Activated gamma-delta T cell treated with anti-CD3 and anti-CD28 coated beads, Interleukin-2, amount 50 U/mL, for 16 hours (primary cell): ENCODE data around the gene PES1.
"Not testable (repeated sequence)": the region's sequence is repeated elsewhere in the genome, so short reads cannot be mapped to it uniquely, and the experiment has no call there.

ENCODE experiments used
- DNase-seq: peaks from one replicate; pipeline ENCODE4 v3.0.0-alpha.2; 2020; ENCODE audit warnings: low read depth

The PES1 gene

DNA sequence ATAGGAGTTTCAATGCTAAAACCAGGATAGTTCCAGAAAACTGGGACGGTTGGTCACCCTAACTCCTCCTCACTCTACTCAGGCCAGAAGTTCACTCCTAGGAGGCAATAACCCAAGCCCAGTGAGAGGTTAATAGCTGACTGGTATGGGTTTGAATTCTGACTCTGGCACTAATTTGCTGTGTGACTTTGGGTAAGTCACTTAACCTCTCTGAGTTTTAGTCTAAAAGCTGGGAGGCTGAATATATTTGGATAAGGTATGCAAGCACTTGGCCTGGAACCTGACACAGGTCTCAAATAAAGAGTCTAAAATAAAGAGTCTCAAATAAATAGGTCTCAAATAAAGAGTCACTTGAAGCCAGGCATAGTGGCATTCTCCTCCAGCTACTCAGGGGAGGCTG is 39.0 kb downstream of the PES1 start:
- DNase-seq: no peak

GRCh38 chr22:30551813-30552212 is 39.9 kb downstream of the PES1 start:
- not testable (repeated sequence) for DNase-seq

GRCh38 chr22:30547188-30547587 is 44.5 kb downstream of the PES1 start:
- DNase-seq: no peak

DNA sequence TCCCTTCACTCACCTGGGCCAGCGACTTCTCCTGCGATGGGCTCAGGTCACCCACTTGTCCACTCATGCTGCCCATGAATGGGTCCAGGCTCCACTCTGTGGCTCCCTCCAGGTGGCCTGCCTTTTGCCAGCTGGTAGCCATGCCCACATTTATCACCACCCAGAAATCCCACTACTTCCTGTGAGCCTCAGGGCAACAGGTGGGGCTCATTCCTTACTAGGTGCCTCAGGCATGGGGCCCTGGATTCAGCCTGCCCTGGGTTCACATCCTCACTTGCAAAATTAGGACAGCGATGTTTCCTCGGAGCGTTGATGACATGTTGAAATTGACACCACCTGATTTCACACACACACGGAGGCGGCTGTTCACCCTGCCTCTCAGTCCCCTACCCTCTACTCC is 45.1 kb downstream of the PES1 start, which contains the start of gene SEC14L6:
Gene SEC14L6 (minus strand): TSS at position 126 of the 400 bp plus-strand sequence. CDS start 59 bp downstream, at position 67.
- DNase-seq: no peak

GRCh38 chr22:30542811-30543188 is 48.9 kb downstream of the PES1 start:
- DNase-seq: no peak

DNA sequence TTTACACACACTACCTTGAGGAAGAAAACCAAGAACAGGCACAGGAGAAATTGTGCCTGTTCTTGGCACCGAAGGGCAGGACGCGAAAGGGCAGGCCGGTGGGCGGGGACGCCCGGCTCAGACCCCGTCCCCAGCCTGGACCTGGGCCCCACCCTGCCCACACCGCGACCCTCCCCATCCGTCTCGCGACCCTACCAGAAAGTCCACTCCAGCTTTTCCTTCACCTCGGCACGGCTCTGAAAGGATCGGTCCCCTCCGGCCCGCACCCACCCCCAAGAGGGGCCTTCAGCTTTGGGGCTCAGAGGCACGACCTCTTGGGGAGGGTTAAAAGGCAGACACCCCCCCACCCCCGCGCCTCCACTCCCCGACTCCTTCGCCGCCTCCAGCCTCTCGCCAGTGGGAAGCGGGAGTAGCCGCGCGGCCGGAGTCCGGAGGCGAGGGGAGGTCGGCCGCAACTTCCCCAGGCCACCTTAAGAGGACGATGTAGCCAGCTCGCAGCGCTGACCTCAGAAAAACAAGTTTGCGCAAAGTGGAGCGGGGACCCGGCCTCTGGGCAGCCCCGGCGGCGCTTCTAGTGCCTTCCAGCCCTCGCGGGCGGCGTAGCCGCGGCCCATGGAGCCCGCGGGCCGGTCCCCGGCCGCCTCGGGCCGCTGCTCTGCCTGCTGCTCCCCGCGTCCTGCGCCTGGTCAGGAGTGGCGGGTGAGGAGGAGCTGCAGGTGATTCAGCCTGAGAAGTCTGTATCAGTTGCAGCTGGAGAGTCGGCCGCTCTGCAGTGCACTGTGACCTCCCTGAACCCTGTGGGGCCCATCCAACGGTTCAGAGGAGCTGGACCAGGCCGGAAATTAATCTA is 49.5 kb downstream of the PES1 start:
- DNase-seq: no peak

- not testable (repeated sequence) for DNase-seq
Measured at GRCh38 chr22:30541511-30541910, 50.2 kb downstream of the PES1 start.

GRCh38 chr22:30539368-30539767 is 52.3 kb downstream of the PES1 start:
- DNase-seq: no peak

DNA sequence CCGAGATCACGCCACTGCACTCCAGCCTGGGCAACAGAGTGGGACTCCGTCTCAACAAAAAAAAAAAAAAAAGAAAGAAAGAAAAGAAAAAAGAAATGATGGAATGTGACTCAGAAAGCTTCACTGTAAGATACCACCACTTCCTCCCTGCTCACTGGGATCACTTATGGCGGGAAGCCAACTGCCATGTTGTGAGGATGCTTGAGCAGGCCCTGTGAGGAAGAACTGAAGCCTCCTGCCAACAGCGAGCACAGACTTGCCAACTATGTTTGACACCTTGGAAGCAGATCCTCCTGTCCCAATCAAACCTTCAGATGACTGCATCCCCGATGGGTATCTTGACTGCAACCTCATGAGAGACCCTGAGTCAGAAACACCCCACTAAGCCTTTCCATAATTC is 53.4 kb downstream of the PES1 start:
- no peak for DNase-seq

DNA sequence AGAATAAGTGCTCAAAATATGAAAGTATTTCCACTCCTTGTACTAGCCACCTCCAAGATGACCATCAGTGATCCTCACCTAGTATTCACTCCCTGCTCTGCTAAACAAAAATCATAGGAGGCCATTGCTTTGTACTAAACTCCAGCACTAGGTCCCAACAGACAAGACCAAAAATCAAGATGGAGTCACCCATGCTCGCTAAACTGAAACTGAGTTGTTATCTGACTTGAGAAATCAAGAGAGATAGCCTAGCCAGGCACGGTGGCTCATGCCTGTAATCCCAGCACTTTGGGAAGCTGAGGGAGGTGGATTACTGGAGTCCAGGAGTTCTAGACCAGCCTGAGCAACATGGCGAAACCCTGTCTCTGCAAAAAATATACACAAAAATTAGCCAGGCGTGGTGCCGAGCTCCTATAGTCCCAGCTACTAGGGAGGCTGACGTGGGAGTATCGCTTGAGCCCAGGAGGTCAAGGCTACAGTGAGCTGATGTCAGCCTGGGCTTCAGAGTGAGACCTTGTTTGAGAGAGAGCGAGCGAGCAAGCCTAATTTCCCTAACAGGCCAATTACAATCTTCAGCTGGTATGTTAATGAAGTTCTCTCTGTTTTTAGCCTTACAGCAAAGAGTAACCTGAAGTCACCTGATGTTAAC is 54.5 kb downstream of the PES1 start:
- DNase-seq: no peak

DNA sequence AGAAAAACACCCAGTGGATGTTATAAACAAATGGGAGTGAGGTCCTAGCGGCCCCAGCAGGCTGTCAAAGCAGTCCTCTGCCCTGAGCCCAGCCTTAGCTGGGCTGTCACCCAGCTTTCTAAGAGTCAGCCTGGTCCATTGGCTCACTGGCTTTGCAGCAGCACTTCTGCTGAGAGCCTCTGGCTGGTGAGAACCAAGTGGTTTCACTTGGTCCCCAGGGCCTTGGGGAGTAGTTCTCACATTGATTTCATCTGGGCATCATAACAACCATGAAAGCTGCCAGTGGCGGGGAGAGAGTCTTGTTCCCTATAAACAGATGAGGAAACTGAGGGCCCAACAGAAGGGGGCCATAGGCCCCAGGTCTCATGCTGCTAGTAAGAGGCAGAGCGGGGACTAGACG is 56.5 kb downstream of the PES1 start:
- DNase-seq: no peak

DNA sequence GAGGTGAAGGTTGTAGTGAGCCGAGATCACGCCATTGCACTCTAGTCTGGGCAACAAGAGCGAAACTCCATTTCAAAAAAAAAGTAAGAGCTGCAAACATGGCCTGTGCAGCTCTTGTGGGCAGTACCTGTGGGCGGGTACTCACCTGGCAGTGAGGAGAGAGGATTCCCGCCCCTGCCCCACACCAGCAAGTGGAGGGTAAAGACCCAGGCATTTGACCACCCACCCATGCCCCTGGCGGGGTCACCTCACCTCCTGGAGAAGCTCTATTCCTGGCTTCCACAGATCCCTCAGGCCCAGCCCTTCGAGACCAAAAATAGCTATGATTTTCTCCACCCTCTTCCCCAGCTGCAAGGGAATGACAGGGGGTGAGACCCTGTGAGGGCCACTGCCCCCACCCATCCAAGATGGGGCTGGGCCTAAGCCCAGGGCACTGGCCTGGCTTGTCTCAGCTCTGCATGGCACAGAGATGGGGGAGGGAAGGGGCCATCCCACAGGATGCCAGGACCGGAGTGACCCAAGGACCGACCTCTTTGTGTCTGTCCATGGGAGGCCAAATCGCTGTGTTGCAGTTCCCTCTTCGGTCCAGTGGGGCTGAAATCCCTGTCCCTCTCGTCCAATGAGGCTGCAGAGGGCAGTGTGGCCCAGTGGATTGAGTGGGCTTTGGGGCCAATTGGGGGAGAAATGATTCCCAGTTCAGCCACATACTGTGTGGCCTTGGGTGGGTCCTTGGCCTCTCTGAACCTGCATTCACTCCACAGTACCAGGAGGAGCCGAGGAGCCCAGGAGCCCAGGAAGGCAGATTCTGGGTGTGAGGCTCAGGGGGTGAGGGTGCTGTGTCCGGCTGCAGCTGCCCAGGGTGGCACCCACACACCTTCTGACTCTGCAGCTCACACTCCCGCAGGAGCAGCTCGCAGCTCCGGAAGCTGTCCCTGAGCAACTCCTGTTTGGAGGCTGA is 59.8 kb downstream of the PES1 start:
- DNase-seq: no peak

- DNase-seq: no peak
Measured at GRCh38 chr22:30526656-30527055, 65.1 kb downstream of the PES1 start.
